Measurements from ENCODE around the gene TNPO2.

The TNPO2 gene

DNA sequence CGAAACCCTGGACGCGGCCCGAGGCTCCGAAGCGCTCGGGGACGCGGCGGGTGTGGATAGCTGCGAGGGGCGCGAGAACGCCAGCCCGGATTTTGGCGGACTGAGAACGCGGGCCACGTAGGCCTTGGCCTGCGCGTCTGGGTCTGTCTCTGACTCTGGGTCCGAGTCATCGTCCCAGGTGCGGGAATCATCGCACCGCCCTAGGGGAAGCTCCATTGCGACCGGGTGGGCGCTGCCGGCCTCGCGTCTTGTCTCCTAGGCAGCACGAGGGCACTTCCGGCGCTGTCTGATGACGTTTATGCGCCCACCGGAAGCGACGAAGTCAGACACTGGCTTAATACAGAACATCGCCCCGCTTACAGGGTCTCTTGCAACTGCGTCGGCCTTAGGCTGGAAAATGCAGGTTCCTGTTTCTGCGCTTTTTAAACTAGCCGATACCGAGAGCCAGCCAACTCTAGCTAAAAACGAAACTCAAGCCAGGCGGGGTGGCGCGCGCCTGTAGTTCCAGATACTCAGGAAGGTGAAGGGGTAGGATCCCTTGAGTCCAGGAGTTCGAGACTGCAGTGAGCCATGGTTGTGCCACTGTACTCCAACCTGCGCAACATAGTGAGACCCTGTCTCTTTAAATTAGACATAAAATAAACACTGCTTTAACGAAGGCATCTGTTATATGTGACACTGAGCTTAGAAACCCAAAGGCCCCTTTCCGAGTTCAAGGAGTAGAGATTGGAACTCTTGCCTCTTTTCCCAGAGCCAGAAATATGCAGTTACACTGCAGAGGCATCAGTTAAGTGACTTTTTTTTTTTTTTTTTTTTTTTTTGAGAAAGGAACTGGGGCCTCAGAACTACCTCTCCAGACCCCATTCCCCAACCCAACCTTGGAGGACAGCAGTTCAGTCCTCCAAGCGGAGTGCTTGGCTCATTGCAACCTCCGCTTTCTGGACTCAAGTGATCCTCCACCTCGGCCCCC is 27.1 kb downstream of the TNPO2 start, which contains the start of gene FBXW9 (continued):
- no peak for TF ChIP-seq ZNF16 (tag by site-specific recombination; IDR thresholded peaks at IDR 0.05; ENCODE audit: low read depth)
- TF ChIP-seq KLF1 (tag by site-specific recombination; IDR thresholded peaks at IDR 0.05) = 0 out of 2 replicates have a peak, but pooled peaks have one; percentile 11
- no peak for TF ChIP-seq ZNF654 (tag by site-specific recombination; IDR thresholded peaks at IDR 0.05; ENCODE audit: low read depth)
- TF ChIP-seq, protein P1, sequence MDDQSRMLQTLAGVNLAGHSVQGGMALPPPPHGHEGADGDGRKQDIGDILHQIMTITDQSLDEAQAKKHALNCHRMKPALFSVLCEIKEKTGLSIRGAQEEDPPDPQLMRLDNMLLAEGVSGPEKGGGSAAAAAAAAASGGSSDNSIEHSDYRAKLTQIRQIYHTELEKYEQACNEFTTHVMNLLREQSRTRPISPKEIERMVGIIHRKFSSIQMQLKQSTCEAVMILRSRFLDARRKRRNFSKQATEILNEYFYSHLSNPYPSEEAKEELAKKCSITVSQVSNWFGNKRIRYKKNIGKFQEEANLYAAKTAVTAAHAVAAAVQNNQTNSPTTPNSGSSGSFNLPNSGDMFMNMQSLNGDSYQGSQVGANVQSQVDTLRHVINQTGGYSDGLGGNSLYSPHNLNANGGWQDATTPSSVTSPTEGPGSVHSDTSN (CRISPR knock-in tag; IDR thresholded peaks at IDR 0.05) = 0 out of 2 replicates have a peak, but pooled peaks have one; percentile 16
- TF ChIP-seq, protein P2, sequence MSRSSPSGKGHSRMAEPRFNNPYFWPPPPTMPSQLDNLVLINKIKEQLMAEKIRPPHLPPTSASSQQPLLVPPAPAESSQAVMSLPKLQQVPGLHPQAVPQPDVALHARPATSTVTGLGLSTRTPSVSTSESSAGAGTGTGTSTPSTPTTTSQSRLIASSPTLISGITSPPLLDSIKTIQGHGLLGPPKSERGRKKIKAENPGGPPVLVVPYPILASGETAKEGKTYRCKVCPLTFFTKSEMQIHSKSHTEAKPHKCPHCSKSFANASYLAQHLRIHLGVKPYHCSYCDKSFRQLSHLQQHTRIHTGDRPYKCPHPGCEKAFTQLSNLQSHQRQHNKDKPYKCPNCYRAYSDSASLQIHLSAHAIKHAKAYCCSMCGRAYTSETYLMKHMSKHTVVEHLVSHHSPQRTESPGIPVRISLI (tag by site-specific recombination; IDR thresholded peaks at IDR 0.05) = peak; percentile 91
- TF ChIP-seq, protein P3, sequence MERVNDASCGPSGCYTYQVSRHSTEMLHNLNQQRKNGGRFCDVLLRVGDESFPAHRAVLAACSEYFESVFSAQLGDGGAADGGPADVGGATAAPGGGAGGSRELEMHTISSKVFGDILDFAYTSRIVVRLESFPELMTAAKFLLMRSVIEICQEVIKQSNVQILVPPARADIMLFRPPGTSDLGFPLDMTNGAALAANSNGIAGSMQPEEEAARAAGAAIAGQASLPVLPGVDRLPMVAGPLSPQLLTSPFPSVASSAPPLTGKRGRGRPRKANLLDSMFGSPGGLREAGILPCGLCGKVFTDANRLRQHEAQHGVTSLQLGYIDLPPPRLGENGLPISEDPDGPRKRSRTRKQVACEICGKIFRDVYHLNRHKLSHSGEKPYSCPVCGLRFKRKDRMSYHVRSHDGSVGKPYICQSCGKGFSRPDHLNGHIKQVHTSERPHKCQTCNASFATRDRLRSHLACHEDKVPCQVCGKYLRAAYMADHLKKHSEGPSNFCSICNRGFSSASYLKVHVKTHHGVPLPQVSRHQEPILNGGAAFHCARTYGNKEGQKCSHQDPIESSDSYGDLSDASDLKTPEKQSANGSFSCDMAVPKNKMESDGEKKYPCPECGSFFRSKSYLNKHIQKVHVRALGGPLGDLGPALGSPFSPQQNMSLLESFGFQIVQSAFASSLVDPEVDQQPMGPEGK (tag by site-specific recombination; IDR thresholded peaks at IDR 0.05) = 0 out of 2 replicates have a peak, but pooled peaks have one; percentile 38
- peak; percentile 89 for TF ChIP-seq ZBTB21 (tag by site-specific recombination; IDR thresholded peaks at IDR 0.05)
- TF ChIP-seq GLI2 (tag by site-specific recombination; IDR thresholded peaks at IDR 0.05; ENCODE audit: borderline replicate concordance, low read depth) = no peak
- TF ChIP-seq, protein P4, sequence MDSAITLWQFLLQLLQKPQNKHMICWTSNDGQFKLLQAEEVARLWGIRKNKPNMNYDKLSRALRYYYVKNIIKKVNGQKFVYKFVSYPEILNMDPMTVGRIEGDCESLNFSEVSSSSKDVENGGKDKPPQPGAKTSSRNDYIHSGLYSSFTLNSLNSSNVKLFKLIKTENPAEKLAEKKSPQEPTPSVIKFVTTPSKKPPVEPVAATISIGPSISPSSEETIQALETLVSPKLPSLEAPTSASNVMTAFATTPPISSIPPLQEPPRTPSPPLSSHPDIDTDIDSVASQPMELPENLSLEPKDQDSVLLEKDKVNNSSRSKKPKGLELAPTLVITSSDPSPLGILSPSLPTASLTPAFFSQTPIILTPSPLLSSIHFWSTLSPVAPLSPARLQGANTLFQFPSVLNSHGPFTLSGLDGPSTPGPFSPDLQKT (IDR thresholded peaks at IDR 0.05; ENCODE audit: borderline replicate concordance, low read depth, low read length) = peak; percentile 57; the same call in 1 of the 2 replicates
- TF ChIP-seq ZNF221 (tag by site-specific recombination; IDR thresholded peaks at IDR 0.05; ENCODE audit: borderline replicate concordance) = no peak
- TF ChIP-seq ZNF600 (tag by site-specific recombination; IDR thresholded peaks at IDR 0.05) = peak; percentile 91
- TF ChIP-seq ZNF747 (tag by site-specific recombination; IDR thresholded peaks at IDR 0.05) = no peak
- TF ChIP-seq ZSCAN30 (tag by site-specific recombination; IDR thresholded peaks at IDR 0.05) = peak; percentile 6; the same call in 1 of the 2 replicates
- TF ChIP-seq, protein P5, sequence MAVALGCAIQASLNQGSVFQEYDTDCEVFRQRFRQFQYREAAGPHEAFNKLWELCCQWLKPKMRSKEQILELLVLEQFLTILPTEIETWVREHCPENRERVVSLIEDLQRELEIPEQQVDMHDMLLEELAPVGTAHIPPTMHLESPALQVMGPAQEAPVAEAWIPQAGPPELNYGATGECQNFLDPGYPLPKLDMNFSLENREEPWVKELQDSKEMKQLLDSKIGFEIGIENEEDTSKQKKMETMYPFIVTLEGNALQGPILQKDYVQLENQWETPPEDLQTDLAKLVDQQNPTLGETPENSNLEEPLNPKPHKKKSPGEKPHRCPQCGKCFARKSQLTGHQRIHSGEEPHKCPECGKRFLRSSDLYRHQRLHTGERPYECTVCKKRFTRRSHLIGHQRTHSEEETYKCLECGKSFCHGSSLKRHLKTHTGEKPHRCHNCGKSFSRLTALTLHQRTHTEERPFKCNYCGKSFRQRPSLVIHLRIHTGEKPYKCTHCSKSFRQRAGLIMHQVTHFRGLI (tag by site-specific recombination; IDR thresholded peaks at IDR 0.05) = 0 out of 2 replicates have a peak, but pooled peaks have one; percentile 22
- TF ChIP-seq KLF9 (tag by site-specific recombination; IDR thresholded peaks at IDR 0.05; ENCODE audit: low read depth) = peak; percentile 67; the same call in 1 of the 2 replicates
- no peak for TF ChIP-seq ZBTB1 (tag by site-specific recombination; IDR thresholded peaks at IDR 0.05)
- TF ChIP-seq ZNF366 (tag by site-specific recombination; conservative IDR thresholded peaks at IDR 0.05) = no peak
- TF ChIP-seq, protein P6, sequence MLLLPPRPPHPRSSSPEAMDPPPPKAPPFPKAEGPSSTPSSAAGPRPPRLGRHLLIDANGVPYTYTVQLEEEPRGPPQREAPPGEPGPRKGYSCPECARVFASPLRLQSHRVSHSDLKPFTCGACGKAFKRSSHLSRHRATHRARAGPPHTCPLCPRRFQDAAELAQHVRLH (tag by site-specific recombination; IDR thresholded peaks at IDR 0.05) = peak; percentile 74; the same call in 1 of the 2 replicates
- peak; percentile 84 for TF ChIP-seq ZBTB7A (tag by site-specific recombination; IDR thresholded peaks at IDR 0.05; ENCODE audit: low read depth)
- TF ChIP-seq ZNF791 (tag by site-specific recombination; IDR thresholded peaks at IDR 0.05) = no peak
- TF ChIP-seq ZNF223 (tag by site-specific recombination; IDR thresholded peaks at IDR 0.05) = no peak
- no peak for TF ChIP-seq ZNF354C (tag by site-specific recombination; IDR thresholded peaks at IDR 0.05; ENCODE audit: borderline replicate concordance, low read depth)
- peak; percentile 84 for TF ChIP-seq SP2 (tag by site-specific recombination; IDR thresholded peaks at IDR 0.05)
- no peak for TF ChIP-seq ZNF514 (tag by site-specific recombination; IDR thresholded peaks at IDR 0.05)
- TF ChIP-seq ZNF610 (tag by site-specific recombination; IDR thresholded peaks at IDR 0.05; ENCODE audit: borderline replicate concordance) = no peak
- TF ChIP-seq ZNF521 (tag by site-specific recombination; IDR thresholded peaks at IDR 0.05) = no peak
- TF ChIP-seq ZNF341 (tag by site-specific recombination; IDR thresholded peaks at IDR 0.05; ENCODE audit: low read depth) = peak; percentile 28; the same call in 1 of the 2 replicates
- TF ChIP-seq ZNF677 (tag by site-specific recombination; IDR thresholded peaks at IDR 0.05) = no peak
- TF ChIP-seq, protein P7, sequence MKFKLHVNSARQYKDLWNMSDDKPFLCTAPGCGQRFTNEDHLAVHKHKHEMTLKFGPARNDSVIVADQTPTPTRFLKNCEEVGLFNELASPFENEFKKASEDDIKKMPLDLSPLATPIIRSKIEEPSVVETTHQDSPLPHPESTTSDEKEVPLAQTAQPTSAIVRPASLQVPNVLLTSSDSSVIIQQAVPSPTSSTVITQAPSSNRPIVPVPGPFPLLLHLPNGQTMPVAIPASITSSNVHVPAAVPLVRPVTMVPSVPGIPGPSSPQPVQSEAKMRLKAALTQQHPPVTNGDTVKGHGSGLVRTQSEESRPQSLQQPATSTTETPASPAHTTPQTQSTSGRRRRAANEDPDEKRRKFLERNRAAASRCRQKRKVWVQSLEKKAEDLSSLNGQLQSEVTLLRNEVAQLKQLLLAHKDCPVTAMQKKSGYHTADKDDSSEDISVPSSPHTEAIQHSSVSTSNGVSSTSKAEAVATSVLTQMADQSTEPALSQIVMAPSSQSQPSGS (tag by site-specific recombination; IDR thresholded peaks at IDR 0.05; ENCODE audit: low read depth) = 0 out of 2 replicates have a peak, but pooled peaks have one; percentile 9
- TF ChIP-seq TRIM28 (IDR thresholded peaks at IDR 0.05; ENCODE audit: borderline replicate concordance, low read length) = no peak
